ENCODE data around the gene RNF8.
"Not testable (repeated sequence)": the region's sequence is repeated elsewhere in the genome, so short reads cannot be mapped to it uniquely, and the experiment has no call there.

Gene RNF8

DNA sequence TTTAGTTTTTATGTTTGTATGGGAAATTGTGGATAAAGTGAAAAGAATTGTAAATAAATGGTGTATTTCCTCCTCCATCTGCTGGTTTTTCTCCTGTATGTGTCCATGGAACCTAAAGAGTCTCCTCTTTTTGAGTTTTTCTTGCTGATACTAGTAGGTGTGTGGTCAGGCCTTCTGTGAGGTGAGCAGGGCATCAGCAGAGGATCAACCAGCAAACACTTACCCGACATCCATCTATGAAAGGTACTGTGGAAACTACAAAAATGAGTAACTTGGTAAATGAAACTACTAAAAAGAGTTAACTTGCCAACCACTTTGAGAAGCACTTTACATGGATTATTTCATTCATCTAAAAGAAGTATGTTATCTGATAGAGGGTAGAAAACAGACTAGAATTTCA lies 20.9 kb upstream of the RNF8 start:
- H3K4me3 ChIP-seq (ENCODE audit: low read depth, low read length), result no peak overlapping the region
- in situ Hi-C loops (cut with HindIII; ENCODE audit: low sequenced_read_pairs), result no loop called here
- no peak for DNase-seq (ENCODE audit: low read depth)
- no peak for TF ChIP-seq CTCF (IDR thresholded peaks at IDR 0.05; ENCODE audit: low read depth, low read length, missing control alignments)

- H3K4me3 ChIP-seq (ENCODE audit: low read depth, low read length), result no peak overlapping the region
- TF ChIP-seq CTCF (IDR thresholded peaks at IDR 0.05; ENCODE audit: low read depth, low read length, missing control alignments), result no peak
- DNase-seq (ENCODE audit: low read depth), result no peak
- in situ Hi-C loops (cut with HindIII; ENCODE audit: low sequenced_read_pairs), result no loop called here
Measured at GRCh38 chr6:37334047-37334446, 19.7 kb upstream of the RNF8 start.

GRCh38 chr6:37338317-37338716 lies 15.5 kb upstream of the RNF8 start:
- in situ Hi-C loops (cut with HindIII; ENCODE audit: low sequenced_read_pairs); H3K4me3 ChIP-seq (ENCODE audit: low read depth, low read length); DNase-seq (ENCODE audit: low read depth): not testable (repeated sequence)

DNA sequence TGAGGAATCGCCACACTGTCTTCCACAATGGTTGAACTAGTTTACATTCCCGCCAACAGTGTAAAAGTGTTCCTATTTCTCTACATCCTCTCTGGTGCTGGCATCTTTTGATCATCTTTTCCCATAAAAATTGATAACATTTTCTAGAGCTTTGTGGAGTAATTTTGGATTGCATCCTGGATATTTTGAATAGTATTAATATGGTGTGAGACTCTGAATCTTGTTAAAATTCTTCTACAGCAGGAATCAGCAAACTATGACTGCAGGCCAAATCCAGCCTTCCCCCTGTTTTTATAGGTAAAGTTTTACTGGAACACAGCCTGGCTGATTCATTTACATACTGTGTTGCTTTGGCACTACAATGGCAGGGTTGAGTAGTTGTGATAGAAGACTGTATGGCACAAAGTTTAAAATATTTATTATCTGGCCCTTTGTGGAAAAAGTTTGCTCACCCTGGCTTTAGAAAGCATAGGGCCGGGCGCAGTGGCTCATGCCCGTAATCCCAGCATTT lies 15.0 kb upstream of the RNF8 start:
- DNase-seq (ENCODE audit: low read depth), result no peak
- in situ Hi-C loops (cut with HindIII; ENCODE audit: low sequenced_read_pairs), result no loop called here
- H3K4me3 ChIP-seq (ENCODE audit: low read depth, low read length), result no peak overlapping the region
- TF ChIP-seq CTCF (IDR thresholded peaks at IDR 0.05; ENCODE audit: low read depth, low read length, missing control alignments), result no peak

DNA sequence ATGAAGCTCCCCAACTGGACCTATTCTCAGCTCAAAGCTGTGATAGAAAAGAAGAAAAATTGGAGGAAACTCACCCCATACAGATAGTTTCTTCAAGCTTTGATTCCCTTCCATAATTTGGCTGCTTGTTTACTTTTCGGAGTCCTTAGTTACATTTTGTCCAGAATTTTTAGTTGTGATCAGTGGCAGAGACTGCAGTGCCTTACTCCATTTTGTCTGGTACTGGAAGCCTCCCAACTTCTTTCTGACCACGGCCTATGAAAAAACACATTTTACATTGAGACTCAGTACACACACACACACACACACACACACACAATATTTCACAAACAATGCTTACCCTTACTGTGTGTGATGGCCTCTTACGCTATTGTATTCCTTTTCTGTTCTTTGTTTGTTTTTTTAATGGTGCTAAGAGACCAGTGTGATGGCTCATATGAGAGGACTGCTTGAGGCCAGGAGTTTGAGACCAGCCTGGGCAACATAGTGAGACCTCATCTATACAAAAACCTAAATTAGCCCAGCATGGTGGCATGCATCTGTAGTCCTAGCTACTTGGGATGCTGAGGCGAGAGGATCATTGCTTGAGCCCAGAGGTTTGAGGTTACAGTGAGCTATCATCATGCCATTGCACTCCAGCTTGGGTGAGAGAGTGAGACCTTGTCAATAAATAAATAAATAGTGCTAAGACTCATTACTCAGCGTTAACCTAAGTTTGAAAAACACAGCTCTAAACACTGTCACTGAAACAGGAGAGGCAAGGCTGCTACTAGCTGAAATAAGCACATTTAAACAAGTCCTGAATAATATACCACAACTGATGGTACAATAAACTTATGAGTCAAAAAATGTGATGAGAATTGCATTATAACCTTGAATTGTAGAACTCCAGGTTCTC lies 13.8 kb upstream of the RNF8 start:
- DNase-seq (ENCODE audit: low read depth), result no peak
- no peak for TF ChIP-seq CTCF (IDR thresholded peaks at IDR 0.05; ENCODE audit: low read depth, low read length, missing control alignments)
- in situ Hi-C loops (cut with HindIII; ENCODE audit: low sequenced_read_pairs), result no loop called here
- no peak overlapping the region for H3K4me3 ChIP-seq (ENCODE audit: low read depth, low read length)

DNA sequence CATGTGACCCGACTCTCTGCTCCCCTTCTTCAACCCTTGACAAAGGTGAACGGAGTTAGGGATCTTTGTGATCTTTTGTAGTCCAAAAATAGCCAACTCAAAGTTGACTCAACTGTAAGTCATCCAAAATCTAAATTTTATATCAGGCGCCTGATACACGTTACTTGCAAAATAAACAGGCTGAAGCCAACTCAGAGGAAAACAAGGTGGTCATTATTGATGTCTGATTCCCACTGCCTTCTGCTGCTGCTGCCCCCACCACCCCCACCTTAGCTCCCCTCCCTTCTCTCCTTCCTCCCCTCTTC lies 13.2 kb upstream of the RNF8 start:
- DNase-seq (ENCODE audit: low read depth), result no peak
- TF ChIP-seq CTCF (IDR thresholded peaks at IDR 0.05; ENCODE audit: low read depth, low read length, missing control alignments), result no peak
- H3K4me3 ChIP-seq (ENCODE audit: low read depth, low read length), result no peak overlapping the region
- in situ Hi-C loops (cut with HindIII; ENCODE audit: low sequenced_read_pairs), result no loop called here

DNA sequence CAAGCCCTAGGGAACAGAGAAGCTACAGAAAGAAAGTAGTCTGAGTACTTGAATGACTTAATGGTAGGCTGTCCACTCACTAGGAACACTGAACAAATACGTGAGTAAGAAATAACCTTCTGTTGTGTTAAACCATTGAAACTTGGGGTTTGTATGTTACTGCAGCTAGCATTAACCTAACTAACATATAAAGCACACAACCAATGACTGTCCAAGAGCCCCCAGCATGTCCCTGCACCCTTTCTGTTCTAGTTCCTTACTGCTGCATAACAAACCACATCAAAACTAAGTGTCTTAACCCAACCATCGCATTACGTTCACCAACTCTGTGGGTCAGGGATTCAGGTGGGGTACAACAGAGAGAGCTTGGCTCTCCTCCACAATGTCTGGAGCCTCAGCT lies 10.5 kb upstream of the RNF8 start:
- H3K4me3 ChIP-seq (ENCODE audit: low read depth, low read length), result no peak overlapping the region
- no peak for DNase-seq (ENCODE audit: low read depth)
- in situ Hi-C loops (cut with HindIII; ENCODE audit: low sequenced_read_pairs), result no loop called here
- TF ChIP-seq CTCF (IDR thresholded peaks at IDR 0.05; ENCODE audit: low read depth, low read length, missing control alignments), result no peak

All from astrocyte of the cerebellum (primary cell).